ENCODE data around the gene PRKAR1B.
A peak's percentile ranks its signal among the peaks of the same experiment; 100 is the strongest.

PRKAR1B gene

DNA sequence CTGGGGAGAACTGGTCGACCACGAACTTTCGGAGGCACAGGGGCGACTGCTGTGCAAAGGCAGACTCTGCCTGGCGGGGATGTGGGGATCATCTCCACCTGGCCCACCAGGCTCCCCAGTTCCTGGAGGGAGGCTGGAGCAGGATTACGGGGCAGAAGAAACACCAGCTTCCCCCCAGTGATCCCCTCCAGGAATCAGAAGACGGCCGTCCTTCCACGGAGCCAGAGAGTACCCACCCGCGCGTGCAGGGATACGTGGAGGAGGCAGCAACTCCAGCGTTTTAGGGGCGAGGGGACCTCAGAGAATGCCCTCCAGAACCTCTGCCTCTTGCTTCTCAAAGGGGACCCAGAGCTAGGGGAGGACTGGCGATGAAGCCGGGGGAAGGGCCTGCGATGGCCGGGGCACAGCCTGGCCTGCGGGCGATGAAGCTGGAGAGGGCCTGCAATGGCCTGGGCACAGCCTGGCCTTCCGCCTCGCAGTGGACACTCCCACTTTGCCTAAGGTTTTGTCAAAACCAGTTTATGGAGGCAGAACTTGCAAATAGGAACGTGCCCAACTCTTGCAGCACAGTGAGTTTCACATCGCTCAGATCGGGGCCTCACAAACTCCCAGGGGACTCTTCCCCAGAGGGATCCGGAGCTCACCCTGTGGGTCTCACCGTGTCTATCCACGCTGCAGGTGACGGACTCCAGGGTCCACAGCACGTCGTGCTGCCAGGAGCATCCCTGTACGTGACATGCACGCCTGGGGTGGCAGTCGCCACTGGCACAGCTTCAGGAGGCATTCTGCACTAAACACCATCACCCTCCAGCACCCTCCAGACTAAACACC lies 129.5 kb downstream of the PRKAR1B start:
- Histone ChIP-seq H3K27me3 (ENCODE audit: control insufficient read depth in 3 of 3, insufficient read depth in 3 of 3, low read depth in 1 of 3, low read length in 3 of 3) (no peaks in the 10 kb centered on the region), H3K4ac (ENCODE audit: low read length) (no peak overlapping the region), H2AFZ (ENCODE audit: low read length) (no peak overlapping the region), H3K36me3 (replicated peaks in 1 of 2; ENCODE audit: control insufficient read depth in 2 of 2, insufficient read depth in 2 of 2, low read length in 2 of 2) (peaks cover 0 to 1% of the 10 kb centered on the region in 2 donors), H4K8ac (ENCODE audit: low read depth, low read length) (no peak overlapping the region), H3K9me3 (replicated peaks in 1 of 2; ENCODE audit: control insufficient read depth in 2 of 2, insufficient read depth in 1 of 2, low read depth in 1 of 2, low read length in 2 of 2) (no peaks in the 10 kb centered on the region), H3K4me2 (ENCODE audit: insufficient read depth, low read length, poor library complexity, severe bottlenecking) (no peak overlapping the region), H3K4me3 (ENCODE audit: low read length in 2 of 2) (no peak overlapping the region), H2AK5ac (ENCODE audit: low read depth, low read length) (peak overlapping the region; percentile 5), H3K14ac (ENCODE audit: low read length) (no peak overlapping the region), H3K4me1 (ENCODE audit: control insufficient read depth in 2 of 2, insufficient read depth in 1 of 2, low read depth in 1 of 2, low read length in 2 of 2) (peaks cover 0 to 4% of the 10 kb centered on the region in 2 donors), H4K91ac (ENCODE audit: low read depth, low read length, poor library complexity) (no peak overlapping the region), H3K18ac (ENCODE audit: low read length) (no peak overlapping the region), H3K23ac (ENCODE audit: low read depth, low read length, poor library complexity) (no peak overlapping the region), H2BK15ac (ENCODE audit: low read length) (no peak overlapping the region), H2BK120ac (ENCODE audit: low read depth, low read length) (no peak overlapping the region), H3K9ac (ENCODE audit: low read depth, low read length, poor library complexity) (no peak overlapping the region), H2BK12ac (ENCODE audit: low read length) (no peak overlapping the region), H3K79me1 (ENCODE audit: low read depth, low read length) (peaks cover 1% of the 10 kb centered on the region), H3K27ac (replicated peaks; ENCODE audit: low read length) (no peak overlapping the region), H2BK5ac (ENCODE audit: low read length) (no peak overlapping the region)
- DNase-seq (ENCODE audit: low spot score) = no peak
- no CpG with 5 or more reads among the region's 35 CpGs for WGBS, 2 donors (ENCODE audit: extremely low coverage in 2 of 2, insufficient read length in 2 of 2, insufficient replicate concordance in 1 of 2)

DNA sequence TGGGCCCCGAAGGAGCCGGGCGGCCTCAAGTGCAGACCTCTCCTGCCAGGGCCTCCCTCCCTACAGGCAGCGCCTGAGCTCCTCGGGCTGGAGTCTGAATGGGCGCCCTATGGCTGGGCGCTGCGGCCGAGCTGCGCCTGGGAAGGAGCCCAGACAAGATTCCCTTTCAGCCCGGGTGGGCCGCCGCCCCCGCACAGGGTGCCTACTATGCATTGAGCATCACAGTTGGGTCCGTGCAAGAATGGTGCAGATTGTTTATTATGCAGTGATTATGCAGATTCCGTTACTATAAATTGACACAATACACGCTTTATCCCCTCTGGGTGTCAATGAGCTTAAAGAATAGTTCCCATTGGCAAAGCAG lies 130.3 kb downstream of the PRKAR1B start:
- Histone ChIP-seq H2BK15ac (ENCODE audit: low read length) (no peak overlapping the region), H2AFZ (ENCODE audit: low read length) (no peak overlapping the region), H3K4me3 (ENCODE audit: low read length in 2 of 2) (no peak overlapping the region), H3K23ac (ENCODE audit: low read depth, low read length, poor library complexity) (no peak overlapping the region), H3K9ac (ENCODE audit: low read depth, low read length, poor library complexity) (no peak overlapping the region), H3K4me1 (ENCODE audit: control insufficient read depth in 2 of 2, insufficient read depth in 1 of 2, low read depth in 1 of 2, low read length in 2 of 2) (no peaks in the 10 kb centered on the region), H3K18ac (ENCODE audit: low read length) (peak overlapping the region; percentile 54), H4K91ac (ENCODE audit: low read depth, low read length, poor library complexity) (no peak overlapping the region), H3K27me3 (ENCODE audit: control insufficient read depth in 3 of 3, insufficient read depth in 3 of 3, low read depth in 1 of 3, low read length in 3 of 3) (no peaks in the 10 kb centered on the region), H3K4me2 (ENCODE audit: insufficient read depth, low read length, poor library complexity, severe bottlenecking) (no peak overlapping the region), H3K9me3 (replicated peaks in 1 of 2; ENCODE audit: control insufficient read depth in 2 of 2, insufficient read depth in 1 of 2, low read depth in 1 of 2, low read length in 2 of 2) (no peaks in the 10 kb centered on the region), H3K79me1 (ENCODE audit: low read depth, low read length) (peaks cover 1% of the 10 kb centered on the region), H2AK5ac (ENCODE audit: low read depth, low read length) (no peak overlapping the region), H3K14ac (ENCODE audit: low read length) (peak overlapping the region; percentile 31), H2BK5ac (ENCODE audit: low read length) (peak overlapping the region; percentile 19), H2BK12ac (ENCODE audit: low read length) (no peak overlapping the region), H3K27ac (replicated peaks; ENCODE audit: low read length) (no peak overlapping the region), H4K8ac (ENCODE audit: low read depth, low read length) (no peak overlapping the region), H2BK120ac (ENCODE audit: low read depth, low read length) (no peak overlapping the region), H3K36me3 (replicated peaks in 1 of 2; ENCODE audit: control insufficient read depth in 2 of 2, insufficient read depth in 2 of 2, low read length in 2 of 2) (peaks cover 0 to 1% of the 10 kb centered on the region in 2 donors), H3K4ac (ENCODE audit: low read length) (no peak overlapping the region)
- WGBS, 2 donors (ENCODE audit: extremely low coverage in 2 of 2, insufficient read length in 2 of 2, insufficient replicate concordance in 1 of 2) = no CpG with 5 or more reads among the region's 17 CpGs
- DNase-seq (ENCODE audit: low spot score) = no peak

DNA sequence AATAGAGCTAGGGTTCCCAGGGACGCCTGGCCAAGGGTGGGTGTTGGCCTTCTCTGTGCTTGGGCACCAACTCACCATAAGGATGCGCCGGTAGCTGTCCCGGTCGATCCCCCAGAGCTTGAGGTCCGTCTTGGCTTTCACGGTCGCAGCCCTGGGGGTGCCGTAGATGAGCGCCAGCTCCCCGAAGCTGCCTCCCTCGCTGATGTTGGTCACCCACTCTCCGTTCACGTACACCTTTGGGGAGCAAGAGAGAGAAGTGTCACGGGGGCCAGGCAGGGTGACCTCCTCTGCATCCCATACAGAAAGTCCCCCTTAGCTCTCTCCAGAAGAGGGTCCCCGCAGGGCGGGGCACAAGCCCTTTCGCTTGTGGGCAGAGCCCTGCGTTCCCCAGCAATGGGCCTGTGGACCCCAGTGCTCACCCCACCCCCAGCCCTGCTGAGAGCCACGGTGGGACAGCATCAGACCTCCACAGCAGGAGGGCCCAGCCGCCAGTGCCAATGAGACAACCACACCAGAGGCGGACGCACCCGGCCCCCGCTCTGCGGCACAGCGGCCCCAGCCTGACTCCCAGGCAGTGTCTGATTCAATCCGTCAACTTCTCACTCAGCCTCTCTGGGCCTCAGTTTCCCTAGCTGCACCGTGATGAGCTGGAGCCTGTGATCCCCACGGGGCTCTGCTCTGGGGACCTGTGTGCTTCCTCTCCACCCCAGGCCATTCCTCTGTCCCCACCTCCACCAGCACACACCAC lies 130.8 kb downstream of the PRKAR1B start:
- no peak overlapping the region for H2BK120ac ChIP-seq (ENCODE audit: low read depth, low read length)
- no CpG with 5 or more reads among the region's 30 CpGs for WGBS, 2 donors (ENCODE audit: extremely low coverage in 2 of 2, insufficient read length in 2 of 2, insufficient replicate concordance in 1 of 2)
- no peaks in the 10 kb centered on the region for H3K27me3 ChIP-seq (ENCODE audit: control insufficient read depth in 3 of 3, insufficient read depth in 3 of 3, low read depth in 1 of 3, low read length in 3 of 3)
- H3K14ac ChIP-seq (ENCODE audit: low read length) = peak overlapping the region; percentile 31
- no peak overlapping the region for H3K27ac ChIP-seq (replicated peaks; ENCODE audit: low read length)
- peak overlapping the region; percentile 19 for H2BK5ac ChIP-seq (ENCODE audit: low read length)
- no peaks in the 10 kb centered on the region for H3K4me1 ChIP-seq (ENCODE audit: control insufficient read depth in 2 of 2, insufficient read depth in 1 of 2, low read depth in 1 of 2, low read length in 2 of 2)
- DNase-seq (ENCODE audit: low spot score) = no peak
- H3K4me2 ChIP-seq (ENCODE audit: insufficient read depth, low read length, poor library complexity, severe bottlenecking) = no peak overlapping the region
- H3K18ac ChIP-seq (ENCODE audit: low read length) = peak overlapping the region; percentile 54
- no peak overlapping the region for H2BK12ac ChIP-seq (ENCODE audit: low read length)
- no peak overlapping the region for H2AK5ac ChIP-seq (ENCODE audit: low read depth, low read length)
- H2BK15ac ChIP-seq (ENCODE audit: low read length) = no peak overlapping the region
- no peak overlapping the region for H3K4me3 ChIP-seq (ENCODE audit: low read length in 2 of 2)
- no peak overlapping the region for H3K4ac ChIP-seq (ENCODE audit: low read length)
- no peak overlapping the region for H4K91ac ChIP-seq (ENCODE audit: low read depth, low read length, poor library complexity)
- H3K9ac ChIP-seq (ENCODE audit: low read depth, low read length, poor library complexity) = no peak overlapping the region
- peaks cover 0 to 1% of the 10 kb centered on the region in 2 donors for H3K36me3 ChIP-seq (replicated peaks in 1 of 2; ENCODE audit: control insufficient read depth in 2 of 2, insufficient read depth in 2 of 2, low read length in 2 of 2)
- no peak overlapping the region for H4K8ac ChIP-seq (ENCODE audit: low read depth, low read length)
- H2AFZ ChIP-seq (ENCODE audit: low read length) = no peak overlapping the region
- no peak overlapping the region for H3K23ac ChIP-seq (ENCODE audit: low read depth, low read length, poor library complexity)
- peaks cover 1% of the 10 kb centered on the region for H3K79me1 ChIP-seq (ENCODE audit: low read depth, low read length)
- no peaks in the 10 kb centered on the region for H3K9me3 ChIP-seq (replicated peaks in 1 of 2; ENCODE audit: control insufficient read depth in 2 of 2, insufficient read depth in 1 of 2, low read depth in 1 of 2, low read length in 2 of 2)

DNA sequence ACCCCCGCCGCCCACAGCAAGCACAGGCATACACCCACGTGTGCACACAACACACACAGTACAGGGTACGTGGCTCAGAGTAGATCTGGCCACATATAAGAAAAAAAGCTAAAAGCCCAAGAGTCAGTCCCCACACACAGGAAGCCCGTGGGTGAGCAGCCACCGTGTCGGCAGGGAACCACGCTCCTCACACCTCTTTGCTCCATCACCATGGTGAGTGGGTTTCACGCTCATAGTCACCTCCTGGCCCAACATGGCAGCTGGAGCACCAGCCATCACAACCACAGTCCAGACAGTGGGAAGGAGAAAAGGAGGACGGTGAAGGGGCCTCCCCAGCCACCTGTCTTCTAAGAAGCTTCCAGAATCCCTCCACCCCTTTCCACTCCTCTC lies 131.5 kb downstream of the PRKAR1B start:
- H2AK5ac ChIP-seq (ENCODE audit: low read depth, low read length) = no peak overlapping the region
- H4K8ac ChIP-seq (ENCODE audit: low read depth, low read length) = no peak overlapping the region
- WGBS, 2 donors (ENCODE audit: extremely low coverage in 2 of 2, insufficient read length in 2 of 2, insufficient replicate concordance in 1 of 2) = no CpG with 5 or more reads among the region's 10 CpGs
- no peak overlapping the region for H3K9ac ChIP-seq (ENCODE audit: low read depth, low read length, poor library complexity)
- H3K4me1 ChIP-seq (ENCODE audit: control insufficient read depth in 2 of 2, insufficient read depth in 1 of 2, low read depth in 1 of 2, low read length in 2 of 2) = no peaks in the 10 kb centered on the region
- peaks cover 0 to 1% of the 10 kb centered on the region in 2 donors for H3K36me3 ChIP-seq (replicated peaks in 1 of 2; ENCODE audit: control insufficient read depth in 2 of 2, insufficient read depth in 2 of 2, low read length in 2 of 2)
- H3K4me3 ChIP-seq (ENCODE audit: low read length in 2 of 2) = no peak overlapping the region
- H3K14ac ChIP-seq (ENCODE audit: low read length) = no peak overlapping the region
- no peak for DNase-seq (ENCODE audit: low spot score)
- no peak overlapping the region for H2BK15ac ChIP-seq (ENCODE audit: low read length)
- peak overlapping the region; percentile 1 for H2BK5ac ChIP-seq (ENCODE audit: low read length)
- no peaks in the 10 kb centered on the region for H3K27me3 ChIP-seq (ENCODE audit: control insufficient read depth in 3 of 3, insufficient read depth in 3 of 3, low read depth in 1 of 3, low read length in 3 of 3)
- H3K9me3 ChIP-seq (replicated peaks in 1 of 2; ENCODE audit: control insufficient read depth in 2 of 2, insufficient read depth in 1 of 2, low read depth in 1 of 2, low read length in 2 of 2) = no peaks in the 10 kb centered on the region
- H3K4me2 ChIP-seq (ENCODE audit: insufficient read depth, low read length, poor library complexity, severe bottlenecking) = no peak overlapping the region
- no peak overlapping the region for H4K91ac ChIP-seq (ENCODE audit: low read depth, low read length, poor library complexity)
- H3K79me1 ChIP-seq (ENCODE audit: low read depth, low read length) = peaks cover 1% of the 10 kb centered on the region
- no peak overlapping the region for H2AFZ ChIP-seq (ENCODE audit: low read length)
- no peak overlapping the region for H3K18ac ChIP-seq (ENCODE audit: low read length)
- H3K4ac ChIP-seq (ENCODE audit: low read length) = no peak overlapping the region
- no peak overlapping the region for H3K23ac ChIP-seq (ENCODE audit: low read depth, low read length, poor library complexity)
- H3K27ac ChIP-seq (replicated peaks; ENCODE audit: low read length) = no peak overlapping the region
- H2BK12ac ChIP-seq (ENCODE audit: low read length) = no peak overlapping the region
- no peak overlapping the region for H2BK120ac ChIP-seq (ENCODE audit: low read depth, low read length)

All from neuronal stem cell (in vitro differentiated cells).